HCT116 (cell line): Measurements from ENCODE around the gene COL8A2.

ENCODE experiments used
- EZH2 ChIP-seq: fragments of 200-600 bp; sonication (generic); IDR thresholded peaks from 2 replicates; pipeline ENCODE4 v1.6.1; 2017; ENCODE audit warnings: antibody characterized with exemption, mixed run types
- JUND ChIP-seq: IDR thresholded peaks from 2 replicates; pipeline ENCODE4 v1.6.1; 2012
- POLR2A ChIP-seq: IDR thresholded peaks from 2 replicates; pipeline ENCODE4 v1.7.0; 2011; ENCODE audit warnings: borderline replicate concordance; ENCODE audit not compliant: insufficient read depth, insufficient read length; ENCODE audit errors: extremely low read depth
- POLR2AphosphoS5 ChIP-seq: IDR thresholded peaks from 2 replicates; pipeline ENCODE4 v1.6.1; 2011; ENCODE audit warnings: mild to moderate bottlenecking, low read depth, low read length, moderate library complexity
- RAD21 ChIP-seq: IDR thresholded peaks from 2 replicates; pipeline ENCODE4 v1.6.1; 2012; ENCODE audit warnings: low read depth, mild to moderate bottlenecking
- TF ChIP-seq, protein P1 (sequence below), 3 experiments: fragments of 200-600 bp in 1 of 3; sonication (generic) in 1 of 3; IDR thresholded peaks in 2 of 3; conservative IDR thresholded peaks in 1 of 3; 2 replicates each; pipeline ENCODE4 v1.5.1; 2012 to 2017; ENCODE audit warnings: low read depth in 2 of 3, low read length in 2 of 3, antibody characterized with exemption in 1 of 3, borderline replicate concordance in 1 of 3, control low read depth in 1 of 3, mild to moderate bottlenecking in 1 of 3, mixed read lengths in 1 of 3, mixed run types in 1 of 3, moderate library complexity in 1 of 3; ENCODE audit not compliant: insufficient read depth in 1 of 3
- TF ChIP-seq, protein P2 (sequence below): IDR thresholded peaks from 2 replicates; pipeline ENCODE4 v1.6.1; 2012
- TF ChIP-seq, protein P3 (sequence below): IDR thresholded peaks from 2 replicates; pipeline ENCODE4 v1.6.1; 2012

DNA sequence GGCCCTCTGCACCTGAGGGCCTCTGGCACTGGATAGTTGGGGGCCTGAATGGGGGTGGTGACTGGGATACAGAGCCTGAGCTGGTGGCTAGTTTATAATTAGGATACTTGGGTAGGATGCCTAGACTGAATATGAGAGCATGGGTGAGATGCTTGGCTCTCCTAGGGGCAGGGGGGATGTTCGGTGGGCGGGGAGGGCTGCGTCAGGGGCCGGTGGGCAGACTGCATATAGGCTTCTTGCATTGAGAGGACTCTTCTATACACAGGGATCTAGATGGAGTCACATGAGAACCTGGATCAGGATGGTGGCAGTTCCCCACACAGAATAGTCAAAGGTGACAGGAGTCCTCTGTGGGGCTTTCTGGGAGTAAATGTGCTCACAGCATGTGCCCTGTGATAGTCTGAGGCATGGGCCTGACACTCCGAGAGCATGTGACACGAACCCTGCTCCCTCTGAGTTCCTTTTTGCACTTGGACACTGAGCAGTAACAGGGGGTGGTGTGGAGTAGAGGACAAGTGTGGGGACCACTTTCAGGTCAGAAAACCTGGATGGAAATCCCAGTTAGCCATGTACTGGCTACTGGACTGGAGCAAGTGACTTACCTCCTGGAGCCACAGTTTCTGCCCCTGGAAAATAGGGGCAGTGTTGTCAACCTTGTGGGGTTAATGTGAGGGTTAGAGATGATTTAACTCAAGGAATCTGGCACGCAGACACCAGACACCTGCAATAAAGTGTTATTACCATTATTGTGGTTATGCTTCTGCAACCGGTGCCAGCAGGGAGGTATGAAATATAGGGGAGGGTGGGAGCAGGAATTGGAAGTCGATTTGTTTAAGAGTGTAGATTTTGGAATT, 33.2 kb upstream of the COL8A2 start:
- TF ChIP-seq, protein P1, sequence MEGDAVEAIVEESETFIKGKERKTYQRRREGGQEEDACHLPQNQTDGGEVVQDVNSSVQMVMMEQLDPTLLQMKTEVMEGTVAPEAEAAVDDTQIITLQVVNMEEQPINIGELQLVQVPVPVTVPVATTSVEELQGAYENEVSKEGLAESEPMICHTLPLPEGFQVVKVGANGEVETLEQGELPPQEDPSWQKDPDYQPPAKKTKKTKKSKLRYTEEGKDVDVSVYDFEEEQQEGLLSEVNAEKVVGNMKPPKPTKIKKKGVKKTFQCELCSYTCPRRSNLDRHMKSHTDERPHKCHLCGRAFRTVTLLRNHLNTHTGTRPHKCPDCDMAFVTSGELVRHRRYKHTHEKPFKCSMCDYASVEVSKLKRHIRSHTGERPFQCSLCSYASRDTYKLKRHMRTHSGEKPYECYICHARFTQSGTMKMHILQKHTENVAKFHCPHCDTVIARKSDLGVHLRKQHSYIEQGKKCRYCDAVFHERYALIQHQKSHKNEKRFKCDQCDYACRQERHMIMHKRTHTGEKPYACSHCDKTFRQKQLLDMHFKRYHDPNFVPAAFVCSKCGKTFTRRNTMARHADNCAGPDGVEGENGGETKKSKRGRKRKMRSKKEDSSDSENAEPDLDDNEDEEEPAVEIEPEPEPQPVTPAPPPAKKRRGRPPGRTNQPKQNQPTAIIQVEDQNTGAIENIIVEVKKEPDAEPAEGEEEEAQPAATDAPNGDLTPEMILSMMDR (IDR thresholded peaks at IDR 0.05 in 2 of 3, conservative IDR thresholded peaks at IDR 0.05 in 1 of 3; ENCODE audit: borderline replicate concordance in 1 of 3, insufficient read depth in 1 of 3, low read depth in 2 of 3, low read length in 2 of 3) = no peak
- TF ChIP-seq POLR2A = no peak
- TF ChIP-seq POLR2AphosphoS5 = no peak
- TF ChIP-seq, protein P2, sequence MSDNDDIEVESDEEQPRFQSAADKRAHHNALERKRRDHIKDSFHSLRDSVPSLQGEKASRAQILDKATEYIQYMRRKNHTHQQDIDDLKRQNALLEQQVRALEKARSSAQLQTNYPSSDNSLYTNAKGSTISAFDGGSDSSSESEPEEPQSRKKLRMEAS = no peak
- no peak for TF ChIP-seq EZH2
- TF ChIP-seq JUND = no peak
- TF ChIP-seq RAD21 = no peak
- TF ChIP-seq, protein P3, sequence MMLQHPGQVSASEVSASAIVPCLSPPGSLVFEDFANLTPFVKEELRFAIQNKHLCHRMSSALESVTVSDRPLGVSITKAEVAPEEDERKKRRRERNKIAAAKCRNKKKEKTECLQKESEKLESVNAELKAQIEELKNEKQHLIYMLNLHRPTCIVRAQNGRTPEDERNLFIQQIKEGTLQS = no peak
